Lower leg skin (tissue), 4 donors: ENCODE measurements around the gene SCLT1. TPM values are rescaled to one million over a fixed set of nuclear protein-coding genes. Genes with fewer than 3 reads are reported as not detected.

Experiments
- DNase-seq, 2 donors: peaks; one replicate each; pipeline ENCODE4 v3.0.0-alpha.2; 2019; ENCODE audit warnings: low spot score in 2 of 2
- H3K4me3 ChIP-seq: fragments of 200-600 bp; sonication (generic); 2 replicates; pipeline ENCODE4 v1.5.1; 2017; ENCODE audit warnings: mild to moderate bottlenecking, low read depth; ENCODE audit not compliant: poor library complexity, severe bottlenecking
- POLR2A ChIP-seq, 2 donors: fragments of 450-650 bp; IDR thresholded peaks; one replicate each; pipeline ENCODE4 v1.6.1; 2016 to 2017; ENCODE audit warnings: antibody characterized with exemption in 2 of 2, mild to moderate bottlenecking in 1 of 2, moderate library complexity in 1 of 2
- WGBS, 2 donors: methylation state at CpG; one replicate each; pipeline ENCODE4 v1.1.5; 2018; 5-methylcytosine and 5-hydroxymethylcytosine counted together
- intact Hi-C: fragments of 100-400 bp; cut with DNase I; formaldehyde crosslinking; loops from one replicate; pipeline ENCODE4 v1.15.0; 2023; ENCODE audit warnings: low total_unique reads
- total RNA-seq, 4 donors: library from RNA; depleted of rRNA; stranded (reverse); fragments of >200 nt; gene quantifications; one replicate each; pipeline ENCODE4 v1.1.0, GENCODE V29; 2016
- TF ChIP-seq, protein P1 (sequence below), 3 donors: fragments of 450-650 bp; IDR thresholded peaks; one replicate each; pipeline ENCODE4 v1.5.1; 2016; ENCODE audit warnings: antibody characterized with exemption in 3 of 3, mild to moderate bottlenecking in 3 of 3, moderate library complexity in 2 of 3

The SCLT1 gene
- total RNA-seq, 4 donors from 2014 or later, result 4.4 to 8.6 (median 6.8) TPM

DNA sequence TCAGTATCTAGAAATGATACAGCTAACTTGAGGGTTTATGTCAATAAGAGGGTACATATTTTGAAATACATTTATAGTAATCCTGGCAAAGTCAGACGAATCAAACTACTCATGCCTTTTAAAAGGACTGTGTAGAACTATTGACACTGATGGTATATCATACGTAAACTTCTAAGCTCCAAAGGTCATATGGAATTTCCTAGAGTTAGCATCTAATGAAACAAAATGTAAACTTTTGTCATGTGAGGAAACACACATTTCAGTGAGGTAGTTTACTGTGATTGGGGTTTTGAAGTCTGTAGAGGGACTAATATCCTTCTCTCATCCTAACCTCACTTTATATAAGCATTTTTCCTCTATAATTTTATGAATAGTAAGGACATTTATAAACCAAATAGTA is 138.4 kb downstream of the SCLT1 start:
- DNase-seq, result no peak
- H3K4me3 ChIP-seq, result no peak overlapping the region
- 94 to 96% methylated on average over 2 of the region's 2 CpGs for WGBS, 2 donors
- intact Hi-C loops, result no loop called here
- TF ChIP-seq POLR2A (IDR thresholded peaks at IDR 0.05), result no peak
- TF ChIP-seq, protein P1, sequence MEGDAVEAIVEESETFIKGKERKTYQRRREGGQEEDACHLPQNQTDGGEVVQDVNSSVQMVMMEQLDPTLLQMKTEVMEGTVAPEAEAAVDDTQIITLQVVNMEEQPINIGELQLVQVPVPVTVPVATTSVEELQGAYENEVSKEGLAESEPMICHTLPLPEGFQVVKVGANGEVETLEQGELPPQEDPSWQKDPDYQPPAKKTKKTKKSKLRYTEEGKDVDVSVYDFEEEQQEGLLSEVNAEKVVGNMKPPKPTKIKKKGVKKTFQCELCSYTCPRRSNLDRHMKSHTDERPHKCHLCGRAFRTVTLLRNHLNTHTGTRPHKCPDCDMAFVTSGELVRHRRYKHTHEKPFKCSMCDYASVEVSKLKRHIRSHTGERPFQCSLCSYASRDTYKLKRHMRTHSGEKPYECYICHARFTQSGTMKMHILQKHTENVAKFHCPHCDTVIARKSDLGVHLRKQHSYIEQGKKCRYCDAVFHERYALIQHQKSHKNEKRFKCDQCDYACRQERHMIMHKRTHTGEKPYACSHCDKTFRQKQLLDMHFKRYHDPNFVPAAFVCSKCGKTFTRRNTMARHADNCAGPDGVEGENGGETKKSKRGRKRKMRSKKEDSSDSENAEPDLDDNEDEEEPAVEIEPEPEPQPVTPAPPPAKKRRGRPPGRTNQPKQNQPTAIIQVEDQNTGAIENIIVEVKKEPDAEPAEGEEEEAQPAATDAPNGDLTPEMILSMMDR (IDR thresholded peaks at IDR 0.05), result no peak

DNA sequence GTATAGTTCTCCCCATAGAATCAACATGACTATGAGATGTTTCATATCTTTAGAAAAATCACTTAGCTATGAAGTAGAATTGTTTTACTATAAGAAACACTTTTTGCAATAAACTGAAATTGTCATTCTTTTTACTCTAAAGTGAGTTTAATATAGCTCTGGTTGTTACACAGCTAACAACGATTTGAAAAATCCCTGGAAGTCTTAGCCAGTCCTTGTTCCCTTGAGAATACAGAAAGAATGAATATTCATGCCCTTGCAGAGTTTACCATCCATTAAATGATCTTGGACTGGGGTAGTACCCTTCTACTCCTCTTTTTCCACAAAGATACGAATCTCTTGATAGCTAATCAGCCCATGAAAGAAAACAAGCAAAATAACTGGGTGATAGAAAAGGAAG is 142.0 kb downstream of the SCLT1 start:
- no peak for TF ChIP-seq POLR2A (IDR thresholded peaks at IDR 0.05)
- TF ChIP-seq, protein P1 (IDR thresholded peaks at IDR 0.05), result no peak
- H3K4me3 ChIP-seq, result no peak overlapping the region
- intact Hi-C loops, result no loop called here
- WGBS, 2 donors, result 71 to 74% methylated on average over 2 of the region's 2 CpGs
- no peak for DNase-seq

DNA sequence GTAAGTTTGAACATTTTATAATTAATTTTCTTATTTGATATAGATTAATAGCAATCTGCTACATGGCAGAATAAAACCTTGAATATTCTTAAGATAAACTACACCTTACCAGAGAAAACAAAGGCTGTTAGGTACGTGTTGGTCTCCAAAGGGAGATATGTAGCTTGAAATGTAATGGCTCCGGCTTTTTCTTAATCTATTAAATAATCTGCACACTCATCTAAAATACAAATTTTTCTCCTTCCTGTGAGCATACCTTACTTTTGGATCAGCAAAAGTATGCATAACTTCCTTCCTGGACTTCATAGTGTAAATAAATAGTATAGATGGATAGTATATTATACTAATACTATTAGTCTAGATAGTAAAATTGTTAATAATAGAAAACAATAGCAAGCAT is 142.5 kb downstream of the SCLT1 start:
- TF ChIP-seq POLR2A (IDR thresholded peaks at IDR 0.05), result no peak
- TF ChIP-seq, protein P1 (IDR thresholded peaks at IDR 0.05), result no peak
- H3K4me3 ChIP-seq, result no peak overlapping the region
- intact Hi-C loops, result no loop called here
- 90 to 98% methylated on average over 2 of the region's 2 CpGs for WGBS, 2 donors
- no peak for DNase-seq

DNA sequence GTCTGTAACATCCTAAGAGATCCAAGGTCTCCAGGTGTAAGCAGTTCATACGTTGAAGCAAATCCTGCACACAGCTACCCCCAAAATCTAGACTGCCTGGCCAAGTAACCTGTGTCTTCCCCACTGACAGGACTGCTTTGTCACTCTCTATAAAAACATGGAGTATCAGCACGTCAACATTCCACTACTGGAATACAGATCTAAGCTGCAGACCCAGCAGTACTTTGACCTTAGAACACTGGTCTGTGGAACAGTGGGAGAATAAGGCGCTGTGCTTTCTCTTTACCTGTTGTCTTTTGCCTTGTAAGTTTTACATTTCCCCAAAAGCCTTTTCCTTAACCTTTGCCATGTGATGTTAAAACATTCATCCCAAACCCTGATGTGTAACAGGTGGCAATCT is 146.4 kb downstream of the SCLT1 start:
- TF ChIP-seq, protein P1 (IDR thresholded peaks at IDR 0.05), result no peak
- TF ChIP-seq POLR2A (IDR thresholded peaks at IDR 0.05), result no peak
- intact Hi-C loops, result no loop called here
- no peak for DNase-seq
- 94 to 98% methylated on average over 3 of the region's 3 CpGs for WGBS, 2 donors
- no peak overlapping the region for H3K4me3 ChIP-seq

DNA sequence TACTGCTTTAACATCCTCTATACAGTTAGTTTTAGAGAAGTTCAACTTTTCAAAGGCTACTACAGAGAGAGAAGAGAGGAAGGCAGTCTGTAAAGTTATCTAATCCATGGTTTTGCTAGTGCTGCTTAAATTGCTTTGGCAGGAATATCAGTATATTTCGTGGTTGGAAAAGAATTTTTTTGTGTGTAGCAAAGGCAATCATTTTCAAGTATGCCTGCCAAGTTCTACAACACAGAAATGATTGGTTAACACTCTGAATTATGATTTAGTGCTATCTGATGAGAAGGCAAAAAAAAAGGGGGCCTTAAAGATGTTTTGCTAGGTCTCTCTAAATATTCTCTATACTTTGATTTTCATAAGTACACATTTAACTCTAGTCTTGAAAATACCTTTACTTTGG is 150.7 kb downstream of the SCLT1 start:
- intact Hi-C loops, result no loop called here
- DNase-seq, result no peak
- WGBS, 2 donors, result 43 to 47% methylated on average over 1 of the region's 1 CpG
- H3K4me3 ChIP-seq, result no peak overlapping the region
- TF ChIP-seq, protein P1 (IDR thresholded peaks at IDR 0.05), result no peak

DNA sequence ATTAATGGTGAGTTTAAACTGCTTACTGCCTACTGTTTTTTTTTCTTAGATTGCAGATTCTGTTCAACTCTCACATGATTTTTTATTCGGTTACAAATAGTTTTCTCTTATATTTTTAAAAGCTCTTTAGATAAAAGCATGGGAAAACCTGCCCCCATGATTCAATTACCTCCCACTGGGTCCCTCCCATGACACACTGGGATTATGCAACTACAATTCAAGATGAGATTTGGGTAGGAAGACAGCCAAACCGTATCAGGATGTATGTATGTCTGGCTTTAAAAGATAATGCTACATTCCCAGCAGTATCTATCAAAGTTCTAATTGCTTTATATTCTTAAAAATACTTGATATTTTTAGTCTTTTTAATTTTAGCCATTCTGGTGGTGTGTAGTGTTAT is 152.4 kb downstream of the SCLT1 start:
- WGBS, 2 donors, result 83 to 90% methylated on average over 2 of the region's 2 CpGs
- no peak for DNase-seq
- no peak overlapping the region for H3K4me3 ChIP-seq
- TF ChIP-seq, protein P1 (IDR thresholded peaks at IDR 0.05), result no peak
- TF ChIP-seq POLR2A (IDR thresholded peaks at IDR 0.05), result no peak
- intact Hi-C loops, result no loop called here
